AG09319 (cell line): ENCODE measurements around the gene GFRA1.

ENCODE experiments used
- DNase-seq: peaks from one replicate; pipeline ENCODE4 v3.0.0-alpha.2; 2010; ENCODE audit warnings: low read depth; ENCODE audit errors: extremely low read depth
- TF ChIP-seq, protein P1 (sequence below): IDR thresholded peaks from 2 replicates; pipeline ENCODE4 v1.5.1; 2011; ENCODE audit warnings: low read depth, mild to moderate bottlenecking, inconsistent platforms, low read length, moderate library complexity

GFRA1 gene

DNA sequence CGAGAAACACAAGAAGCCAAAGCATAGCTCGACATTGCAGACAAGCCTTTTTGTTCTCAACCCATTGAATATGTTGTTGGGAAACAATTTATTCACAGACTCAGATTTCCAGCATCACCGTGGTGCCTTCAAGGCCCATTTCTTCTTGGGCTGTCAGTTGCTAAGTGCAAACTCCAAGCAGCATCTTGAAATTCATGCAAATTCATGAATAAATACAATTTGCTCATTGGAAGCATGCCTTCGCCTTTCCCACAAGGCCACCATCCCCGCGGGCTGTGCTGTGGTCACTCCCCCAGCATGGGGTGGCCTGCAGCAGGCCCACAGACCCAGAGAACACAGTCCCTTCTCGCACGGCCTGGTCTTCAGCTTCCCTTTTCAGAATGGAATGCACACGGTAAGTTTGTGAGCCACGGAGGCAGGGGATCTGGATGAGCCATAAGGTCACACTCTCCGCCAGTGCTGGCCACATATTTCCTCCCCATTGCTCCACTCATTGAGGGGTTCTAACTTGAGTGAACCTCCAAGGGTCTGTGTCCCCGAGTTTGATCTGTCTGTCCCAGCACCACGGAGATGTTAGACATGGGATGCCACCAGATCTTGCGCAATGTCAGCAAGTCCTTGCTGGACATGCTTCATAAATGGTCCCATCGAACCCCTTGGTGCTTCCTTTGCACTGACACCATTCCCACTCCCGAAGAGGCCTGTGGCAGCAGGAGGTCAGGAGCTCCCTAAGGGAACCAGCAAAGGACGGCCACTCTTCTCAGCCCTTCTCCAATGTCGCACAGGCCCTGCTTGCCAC, 109.5 kb downstream of the GFRA1 start:
- TF ChIP-seq, protein P1, sequence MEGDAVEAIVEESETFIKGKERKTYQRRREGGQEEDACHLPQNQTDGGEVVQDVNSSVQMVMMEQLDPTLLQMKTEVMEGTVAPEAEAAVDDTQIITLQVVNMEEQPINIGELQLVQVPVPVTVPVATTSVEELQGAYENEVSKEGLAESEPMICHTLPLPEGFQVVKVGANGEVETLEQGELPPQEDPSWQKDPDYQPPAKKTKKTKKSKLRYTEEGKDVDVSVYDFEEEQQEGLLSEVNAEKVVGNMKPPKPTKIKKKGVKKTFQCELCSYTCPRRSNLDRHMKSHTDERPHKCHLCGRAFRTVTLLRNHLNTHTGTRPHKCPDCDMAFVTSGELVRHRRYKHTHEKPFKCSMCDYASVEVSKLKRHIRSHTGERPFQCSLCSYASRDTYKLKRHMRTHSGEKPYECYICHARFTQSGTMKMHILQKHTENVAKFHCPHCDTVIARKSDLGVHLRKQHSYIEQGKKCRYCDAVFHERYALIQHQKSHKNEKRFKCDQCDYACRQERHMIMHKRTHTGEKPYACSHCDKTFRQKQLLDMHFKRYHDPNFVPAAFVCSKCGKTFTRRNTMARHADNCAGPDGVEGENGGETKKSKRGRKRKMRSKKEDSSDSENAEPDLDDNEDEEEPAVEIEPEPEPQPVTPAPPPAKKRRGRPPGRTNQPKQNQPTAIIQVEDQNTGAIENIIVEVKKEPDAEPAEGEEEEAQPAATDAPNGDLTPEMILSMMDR: no peak
- DNase-seq: no peak

DNA sequence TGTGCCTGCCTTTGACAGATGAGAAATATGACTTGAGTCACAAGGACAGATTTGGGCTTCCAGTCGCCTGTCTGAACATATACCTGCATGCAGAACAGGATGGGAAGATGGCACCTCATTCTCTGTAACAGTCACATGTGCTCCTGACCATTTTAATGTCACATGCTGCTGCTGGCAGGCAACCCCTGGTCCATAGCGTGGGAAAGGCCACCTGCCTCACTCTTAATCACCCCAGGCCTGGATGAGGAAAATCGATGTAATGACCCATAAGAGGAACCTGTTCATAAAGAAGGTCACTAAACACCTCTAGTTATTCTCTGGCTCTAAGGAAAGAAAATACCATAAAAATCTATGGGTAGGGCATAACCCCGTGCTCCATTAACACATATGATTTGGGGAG, 110.2 kb downstream of the GFRA1 start:
- DNase-seq: no peak
- TF ChIP-seq, protein P1: no peak

DNA sequence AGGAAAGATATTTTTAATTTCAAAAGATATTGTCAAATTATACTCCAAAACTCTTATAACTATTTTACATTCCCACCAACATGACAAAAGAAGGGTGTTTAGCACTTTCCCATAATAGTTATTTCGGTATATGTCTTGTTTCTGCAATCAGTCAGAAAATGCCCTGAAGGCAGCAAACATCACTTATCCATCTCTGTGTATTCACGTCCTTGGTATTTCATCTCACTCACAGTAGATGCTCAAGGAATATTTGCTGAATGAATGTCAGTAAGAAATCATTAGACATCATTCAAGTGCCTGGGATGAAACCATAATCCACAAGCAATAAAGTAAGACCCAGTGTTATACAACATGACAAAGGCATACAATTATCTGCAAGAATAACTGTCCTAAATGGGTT, 112.7 kb downstream of the GFRA1 start:
- DNase-seq: no peak
- TF ChIP-seq, protein P1: no peak

DNA sequence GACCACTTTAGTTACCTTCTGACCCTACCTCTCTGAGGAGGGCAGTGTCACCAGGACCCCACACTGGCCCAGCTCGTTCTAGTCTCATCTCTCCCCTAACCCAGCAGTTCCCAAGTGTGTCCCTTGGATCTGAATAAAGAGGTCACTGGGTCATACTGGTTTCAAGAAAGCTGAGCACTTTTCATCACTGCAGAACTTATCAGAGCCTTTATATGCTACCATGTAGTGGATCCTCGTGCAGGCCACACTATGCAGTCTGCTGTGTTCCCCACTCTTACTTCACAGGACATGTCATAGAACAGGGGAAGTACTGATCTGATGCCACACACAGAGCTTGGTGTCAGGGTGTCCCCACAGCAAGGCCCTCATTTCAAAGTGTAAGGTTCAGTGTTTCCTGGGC, 113.8 kb downstream of the GFRA1 start:
- TF ChIP-seq, protein P1: no peak
- DNase-seq: no peak

- TF ChIP-seq, protein P1: no peak
- DNase-seq: no peak
These were observed 115.0 kb downstream of the GFRA1 start for GRCh38 chr10:116158036-116158435.

GRCh38 chr10:116157485-116157884, 115.5 kb downstream of the GFRA1 start:
- DNase-seq: no peak
- TF ChIP-seq, protein P1: no peak

DNA sequence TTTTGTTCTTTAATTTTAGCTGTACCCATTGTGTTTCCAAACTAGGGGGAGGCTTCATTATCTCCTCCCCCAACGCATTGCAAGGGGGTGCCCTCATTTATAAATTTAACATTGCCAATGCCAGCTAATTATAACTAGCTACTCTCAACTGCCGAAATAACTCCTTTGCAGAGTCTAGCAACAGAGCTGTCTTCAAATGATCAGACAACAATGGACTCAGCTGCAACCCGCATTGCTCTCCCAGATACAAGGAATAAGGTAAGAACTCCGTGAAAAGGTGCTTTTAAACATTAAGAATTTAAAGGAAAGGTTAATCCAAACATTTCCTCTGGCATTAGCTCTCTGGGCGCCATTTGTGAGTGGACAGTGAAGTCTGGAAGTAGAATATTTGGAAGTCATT, 116.2 kb downstream of the GFRA1 start:
- DNase-seq: no peak
- TF ChIP-seq, protein P1: no peak
